ENCODE measurements around the gene GAGE12H. TPM values are rescaled to one million over a fixed set of nuclear protein-coding genes. Genes with fewer than 3 reads are reported as not detected.
"Not testable (repeated sequence)": the region's sequence is repeated elsewhere in the genome, so short reads cannot be mapped to it uniquely, and the experiment has no call there.

The GAGE12H gene, protein sequence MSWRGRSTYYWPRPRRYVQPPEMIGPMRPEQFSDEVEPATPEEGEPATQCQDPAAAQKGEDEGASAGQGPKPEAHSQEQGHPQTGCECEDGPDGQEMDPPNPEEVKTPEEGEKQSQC
- not detected for total RNA-seq
- long read RNA-seq: 0 reads

DNA sequence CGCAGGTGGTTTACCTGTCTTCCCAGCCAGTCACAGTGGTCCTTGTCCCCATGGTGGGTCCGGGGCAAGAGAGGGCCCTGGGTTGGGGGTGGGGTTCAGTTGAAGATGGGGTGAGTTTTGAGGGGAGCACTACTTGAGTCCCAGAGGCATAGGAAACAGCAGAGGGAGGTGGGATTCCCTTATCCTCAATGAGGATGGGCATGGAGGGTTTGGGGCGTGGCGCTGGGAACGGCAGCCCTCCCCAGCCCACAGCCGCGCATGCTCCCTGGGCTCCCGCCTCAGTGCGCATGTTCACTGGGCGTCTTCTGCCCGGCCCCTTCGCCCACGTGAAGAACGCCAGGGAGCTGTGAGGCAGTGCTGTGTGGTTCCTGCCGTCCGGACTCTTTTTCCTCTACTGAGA, at the start of gene GAGE12H:
Gene GAGE12H (plus strand): TSS at position 301 of the 400 bp plus-strand sequence. CDS start 1,155 bp downstream, outside the sequence.
- H3K36me3 ChIP-seq; H3K9me3 ChIP-seq; H3K4me1 ChIP-seq; H3K27me3 ChIP-seq; intact Hi-C loops (cut with DNase I); DNase-seq; ATAC-seq; H3K4me3 ChIP-seq; H3K27ac ChIP-seq: not testable (repeated sequence)

DNA sequence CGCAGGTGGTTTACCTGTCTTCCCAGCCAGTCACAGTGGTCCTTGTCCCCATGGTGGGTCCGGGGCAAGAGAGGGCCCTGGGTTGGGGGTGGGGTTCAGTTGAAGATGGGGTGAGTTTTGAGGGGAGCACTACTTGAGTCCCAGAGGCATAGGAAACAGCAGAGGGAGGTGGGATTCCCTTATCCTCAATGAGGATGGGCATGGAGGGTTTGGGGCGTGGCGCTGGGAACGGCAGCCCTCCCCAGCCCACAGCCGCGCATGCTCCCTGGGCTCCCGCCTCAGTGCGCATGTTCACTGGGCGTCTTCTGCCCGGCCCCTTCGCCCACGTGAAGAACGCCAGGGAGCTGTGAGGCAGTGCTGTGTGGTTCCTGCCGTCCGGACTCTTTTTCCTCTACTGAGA, 47.9 kb upstream of the GAGE12H start, which contains the start of gene GAGE12C:
Gene GAGE12C (plus strand): TSS at position 301 of the 400 bp plus-strand sequence. CDS start 1,155 bp downstream, outside the sequence.
- H3K4me1 ChIP-seq; ATAC-seq; intact Hi-C loops (cut with DNase I): not testable (repeated sequence)

DNA sequence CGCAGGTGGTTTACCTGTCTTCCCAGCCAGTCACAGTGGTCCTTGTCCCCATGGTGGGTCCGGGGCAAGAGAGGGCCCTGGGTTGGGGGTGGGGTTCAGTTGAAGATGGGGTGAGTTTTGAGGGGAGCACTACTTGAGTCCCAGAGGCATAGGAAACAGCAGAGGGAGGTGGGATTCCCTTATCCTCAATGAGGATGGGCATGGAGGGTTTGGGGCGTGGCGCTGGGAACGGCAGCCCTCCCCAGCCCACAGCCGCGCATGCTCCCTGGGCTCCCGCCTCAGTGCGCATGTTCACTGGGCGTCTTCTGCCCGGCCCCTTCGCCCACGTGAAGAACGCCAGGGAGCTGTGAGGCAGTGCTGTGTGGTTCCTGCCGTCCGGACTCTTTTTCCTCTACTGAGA, 38.3 kb upstream of the GAGE12H start, which contains the start of gene GAGE12D:
Gene GAGE12D (plus strand): TSS at position 301 of the 400 bp plus-strand sequence. CDS start 1,155 bp downstream, outside the sequence.
- H3K36me3 ChIP-seq; ATAC-seq; DNase-seq; H3K9me3 ChIP-seq; H3K4me1 ChIP-seq; H3K27me3 ChIP-seq; intact Hi-C loops (cut with DNase I); H3K4me3 ChIP-seq; H3K27ac ChIP-seq: not testable (repeated sequence)

More for the DNA sequence above, 47.9 kb upstream of the GAGE12H start, which contains the start of gene GAGE12C:
- H3K9me3 ChIP-seq, DNase-seq, H3K36me3 ChIP-seq, H3K27me3 ChIP-seq, H3K27ac ChIP-seq, H3K4me3 ChIP-seq: not testable (repeated sequence)

DNA sequence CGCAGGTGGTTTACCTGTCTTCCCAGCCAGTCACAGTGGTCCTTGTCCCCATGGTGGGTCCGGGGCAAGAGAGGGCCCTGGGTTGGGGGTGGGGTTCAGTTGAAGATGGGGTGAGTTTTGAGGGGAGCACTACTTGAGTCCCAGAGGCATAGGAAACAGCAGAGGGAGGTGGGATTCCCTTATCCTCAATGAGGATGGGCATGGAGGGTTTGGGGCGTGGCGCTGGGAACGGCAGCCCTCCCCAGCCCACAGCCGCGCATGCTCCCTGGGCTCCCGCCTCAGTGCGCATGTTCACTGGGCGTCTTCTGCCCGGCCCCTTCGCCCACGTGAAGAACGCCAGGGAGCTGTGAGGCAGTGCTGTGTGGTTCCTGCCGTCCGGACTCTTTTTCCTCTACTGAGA, 28.8 kb upstream of the GAGE12H start, which contains the start of gene GAGE12E:
Gene GAGE12E (plus strand): TSS at position 301 of the 400 bp plus-strand sequence. CDS start 1,155 bp downstream, outside the sequence.
- H3K9me3 ChIP-seq; H3K4me3 ChIP-seq; intact Hi-C loops (cut with DNase I); DNase-seq; ATAC-seq; H3K36me3 ChIP-seq; H3K27ac ChIP-seq; H3K4me1 ChIP-seq; H3K27me3 ChIP-seq: not testable (repeated sequence)

DNA sequence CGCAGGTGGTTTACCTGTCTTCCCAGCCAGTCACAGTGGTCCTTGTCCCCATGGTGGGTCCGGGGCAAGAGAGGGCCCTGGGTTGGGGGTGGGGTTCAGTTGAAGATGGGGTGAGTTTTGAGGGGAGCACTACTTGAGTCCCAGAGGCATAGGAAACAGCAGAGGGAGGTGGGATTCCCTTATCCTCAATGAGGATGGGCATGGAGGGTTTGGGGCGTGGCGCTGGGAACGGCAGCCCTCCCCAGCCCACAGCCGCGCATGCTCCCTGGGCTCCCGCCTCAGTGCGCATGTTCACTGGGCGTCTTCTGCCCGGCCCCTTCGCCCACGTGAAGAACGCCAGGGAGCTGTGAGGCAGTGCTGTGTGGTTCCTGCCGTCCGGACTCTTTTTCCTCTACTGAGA, 19.2 kb upstream of the GAGE12H start, which contains the start of gene GAGE12F:
Gene GAGE12F (plus strand): TSS at position 301 of the 400 bp plus-strand sequence. CDS start 1,155 bp downstream, outside the sequence.
- H3K27ac ChIP-seq; H3K36me3 ChIP-seq; ATAC-seq; H3K27me3 ChIP-seq; H3K4me1 ChIP-seq; H3K9me3 ChIP-seq; DNase-seq; intact Hi-C loops (cut with DNase I); H3K4me3 ChIP-seq: not testable (repeated sequence)

DNA sequence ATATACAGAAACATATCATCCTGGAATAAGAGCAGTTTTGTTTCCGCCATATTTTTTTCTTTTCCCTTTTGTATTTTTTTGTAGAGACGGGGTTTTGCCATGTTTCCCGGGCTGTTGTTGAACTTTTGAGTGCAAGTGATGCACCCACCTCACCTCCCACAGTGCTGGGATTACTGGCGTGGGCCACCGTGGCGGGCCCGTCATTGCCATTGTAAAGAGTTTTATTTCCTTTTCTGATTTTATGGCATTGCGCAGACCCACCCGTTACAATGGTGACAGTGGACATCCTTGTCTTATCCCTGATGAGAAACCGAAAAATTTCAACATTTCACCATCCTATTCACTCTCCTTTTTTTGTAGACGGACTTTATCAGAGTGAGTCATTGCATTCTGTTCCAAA, 11.0 kb upstream of the GAGE12H start:
- H3K4me1 ChIP-seq; H3K27ac ChIP-seq; H3K36me3 ChIP-seq; ATAC-seq; H3K27me3 ChIP-seq; H3K4me3 ChIP-seq; intact Hi-C loops (cut with DNase I); H3K9me3 ChIP-seq: not testable (repeated sequence)
- DNase-seq: peak; percentile 23

DNA sequence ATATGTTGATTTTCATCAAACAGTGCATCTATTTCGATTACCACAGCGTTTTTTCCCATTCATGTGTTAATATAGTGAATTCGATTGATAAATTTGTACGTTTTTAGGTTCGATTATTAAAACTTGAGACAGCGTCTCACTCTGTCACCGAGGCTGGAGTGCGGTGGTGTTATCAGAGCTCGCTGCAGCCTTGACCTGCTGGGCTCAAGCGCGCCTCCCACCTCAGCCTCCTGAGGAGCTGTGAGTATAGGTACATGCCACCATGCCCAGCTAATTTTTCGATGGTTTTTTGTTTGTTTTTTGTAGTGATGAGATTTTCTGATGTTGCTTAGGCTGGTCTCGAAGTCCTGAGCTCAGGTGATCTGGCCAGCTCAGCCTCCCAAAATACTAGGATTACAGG, 10.6 kb upstream of the GAGE12H start:
- H3K4me1 ChIP-seq; ATAC-seq; H3K9me3 ChIP-seq; H3K27ac ChIP-seq; DNase-seq; H3K27me3 ChIP-seq; H3K4me3 ChIP-seq; intact Hi-C loops (cut with DNase I); H3K36me3 ChIP-seq: not testable (repeated sequence)

DNA sequence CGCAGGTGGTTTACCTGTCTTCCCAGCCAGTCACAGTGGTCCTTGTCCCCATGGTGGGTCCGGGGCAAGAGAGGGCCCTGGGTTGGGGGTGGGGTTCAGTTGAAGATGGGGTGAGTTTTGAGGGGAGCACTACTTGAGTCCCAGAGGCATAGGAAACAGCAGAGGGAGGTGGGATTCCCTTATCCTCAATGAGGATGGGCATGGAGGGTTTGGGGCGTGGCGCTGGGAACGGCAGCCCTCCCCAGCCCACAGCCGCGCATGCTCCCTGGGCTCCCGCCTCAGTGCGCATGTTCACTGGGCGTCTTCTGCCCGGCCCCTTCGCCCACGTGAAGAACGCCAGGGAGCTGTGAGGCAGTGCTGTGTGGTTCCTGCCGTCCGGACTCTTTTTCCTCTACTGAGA, 9.6 kb upstream of the GAGE12H start, which contains the start of gene GAGE12G:
Gene GAGE12G (plus strand): TSS at position 301 of the 400 bp plus-strand sequence. CDS start 1,155 bp downstream, outside the sequence.
- intact Hi-C loops (cut with DNase I); H3K27ac ChIP-seq; H3K9me3 ChIP-seq; H3K4me3 ChIP-seq; ATAC-seq; H3K36me3 ChIP-seq; H3K4me1 ChIP-seq; H3K27me3 ChIP-seq; DNase-seq: not testable (repeated sequence)

DNA sequence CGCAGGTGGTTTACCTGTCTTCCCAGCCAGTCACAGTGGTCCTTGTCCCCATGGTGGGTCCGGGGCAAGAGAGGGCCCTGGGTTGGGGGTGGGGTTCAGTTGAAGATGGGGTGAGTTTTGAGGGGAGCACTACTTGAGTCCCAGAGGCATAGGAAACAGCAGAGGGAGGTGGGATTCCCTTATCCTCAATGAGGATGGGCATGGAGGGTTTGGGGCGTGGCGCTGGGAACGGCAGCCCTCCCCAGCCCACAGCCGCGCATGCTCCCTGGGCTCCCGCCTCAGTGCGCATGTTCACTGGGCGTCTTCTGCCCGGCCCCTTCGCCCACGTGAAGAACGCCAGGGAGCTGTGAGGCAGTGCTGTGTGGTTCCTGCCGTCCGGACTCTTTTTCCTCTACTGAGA, 9.4 kb downstream of the GAGE12H start, which contains the start of gene GAGE2A:
Gene GAGE2A (plus strand): TSS at position 301 of the 400 bp plus-strand sequence. CDS start 1,155 bp downstream, outside the sequence.
- H3K36me3 ChIP-seq; intact Hi-C loops (cut with DNase I); H3K4me3 ChIP-seq; H3K27me3 ChIP-seq; H3K27ac ChIP-seq; DNase-seq; H3K4me1 ChIP-seq; ATAC-seq; H3K9me3 ChIP-seq: not testable (repeated sequence)

DNA sequence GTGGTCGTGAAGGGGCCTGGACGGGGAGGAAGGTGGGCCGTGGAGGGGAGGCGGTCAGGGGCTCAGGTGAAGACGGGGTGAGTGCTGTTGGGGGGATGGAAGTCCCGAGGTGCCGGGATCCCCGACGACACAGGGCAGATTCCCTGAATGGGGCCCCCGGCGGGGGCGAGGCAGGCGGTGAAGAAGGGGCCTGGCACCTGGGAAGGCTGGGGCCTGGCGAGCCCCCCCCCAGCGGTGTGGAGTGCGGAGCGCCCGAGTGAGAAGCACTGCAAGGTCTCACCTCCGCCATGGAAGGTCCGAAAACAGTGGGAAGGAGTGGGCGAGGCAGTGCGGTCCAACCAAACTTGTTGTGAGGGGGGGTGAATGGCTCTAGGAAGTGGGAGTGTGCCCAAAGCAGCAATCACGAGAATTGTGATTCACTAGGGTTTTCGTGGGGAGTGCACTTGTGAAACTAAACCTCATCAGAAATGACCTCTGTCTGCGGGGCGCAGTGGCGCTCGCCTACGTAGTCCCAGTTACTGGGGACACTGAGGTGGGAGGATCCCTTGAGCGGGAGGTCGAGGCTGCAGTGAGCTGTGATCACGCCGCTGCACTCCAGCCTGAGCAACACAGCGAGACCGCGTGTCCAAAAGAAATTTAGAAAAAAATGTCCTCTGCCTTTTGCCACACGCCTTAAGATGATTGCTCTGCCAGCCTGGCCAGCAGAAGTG, 10.2 kb downstream of the GAGE12H start:
- H3K9me3 ChIP-seq; H3K4me1 ChIP-seq; H3K27ac ChIP-seq; H3K27me3 ChIP-seq; H3K4me3 ChIP-seq; intact Hi-C loops (cut with DNase I); H3K36me3 ChIP-seq; ATAC-seq: not testable (repeated sequence)
- peak; percentile 52 for DNase-seq

DNA sequence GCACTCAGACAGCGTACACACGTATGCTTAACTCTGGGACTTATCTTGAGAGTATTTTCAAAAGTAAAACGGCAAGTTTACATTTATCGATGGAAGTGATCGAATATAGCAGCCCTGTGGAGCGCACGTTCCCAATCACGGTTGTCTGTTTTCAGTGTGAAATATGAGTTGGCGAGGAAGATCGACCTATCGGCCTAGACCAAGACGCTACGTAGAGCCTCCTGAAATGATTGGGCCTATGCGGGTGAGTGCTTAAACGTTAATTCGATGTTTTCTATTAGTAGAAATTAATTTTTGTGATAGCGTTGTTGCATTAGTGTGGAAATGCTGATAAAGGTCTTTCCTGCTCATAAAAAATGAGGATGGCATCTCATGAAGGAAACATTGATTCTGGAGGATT, 10.7 kb downstream of the GAGE12H start:
- ATAC-seq; DNase-seq; H3K4me1 ChIP-seq; H3K36me3 ChIP-seq; H3K27me3 ChIP-seq; intact Hi-C loops (cut with DNase I); H3K4me3 ChIP-seq; H3K27ac ChIP-seq; H3K9me3 ChIP-seq: not testable (repeated sequence)

DNA sequence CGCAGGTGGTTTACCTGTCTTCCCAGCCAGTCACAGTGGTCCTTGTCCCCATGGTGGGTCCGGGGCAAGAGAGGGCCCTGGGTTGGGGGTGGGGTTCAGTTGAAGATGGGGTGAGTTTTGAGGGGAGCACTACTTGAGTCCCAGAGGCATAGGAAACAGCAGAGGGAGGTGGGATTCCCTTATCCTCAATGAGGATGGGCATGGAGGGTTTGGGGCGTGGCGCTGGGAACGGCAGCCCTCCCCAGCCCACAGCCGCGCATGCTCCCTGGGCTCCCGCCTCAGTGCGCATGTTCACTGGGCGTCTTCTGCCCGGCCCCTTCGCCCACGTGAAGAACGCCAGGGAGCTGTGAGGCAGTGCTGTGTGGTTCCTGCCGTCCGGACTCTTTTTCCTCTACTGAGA, 19.0 kb downstream of the GAGE12H start, which contains the start of gene GAGE1:
Gene GAGE1 (plus strand): TSS at position 301 of the 400 bp plus-strand sequence. CDS start 1,155 bp downstream, outside the sequence.
- H3K4me3 ChIP-seq; intact Hi-C loops (cut with DNase I); H3K36me3 ChIP-seq; ATAC-seq; H3K27me3 ChIP-seq; H3K4me1 ChIP-seq; H3K27ac ChIP-seq; H3K9me3 ChIP-seq; DNase-seq: not testable (repeated sequence)
